ENCODE measurements around the gene ETV3L.

DNA sequence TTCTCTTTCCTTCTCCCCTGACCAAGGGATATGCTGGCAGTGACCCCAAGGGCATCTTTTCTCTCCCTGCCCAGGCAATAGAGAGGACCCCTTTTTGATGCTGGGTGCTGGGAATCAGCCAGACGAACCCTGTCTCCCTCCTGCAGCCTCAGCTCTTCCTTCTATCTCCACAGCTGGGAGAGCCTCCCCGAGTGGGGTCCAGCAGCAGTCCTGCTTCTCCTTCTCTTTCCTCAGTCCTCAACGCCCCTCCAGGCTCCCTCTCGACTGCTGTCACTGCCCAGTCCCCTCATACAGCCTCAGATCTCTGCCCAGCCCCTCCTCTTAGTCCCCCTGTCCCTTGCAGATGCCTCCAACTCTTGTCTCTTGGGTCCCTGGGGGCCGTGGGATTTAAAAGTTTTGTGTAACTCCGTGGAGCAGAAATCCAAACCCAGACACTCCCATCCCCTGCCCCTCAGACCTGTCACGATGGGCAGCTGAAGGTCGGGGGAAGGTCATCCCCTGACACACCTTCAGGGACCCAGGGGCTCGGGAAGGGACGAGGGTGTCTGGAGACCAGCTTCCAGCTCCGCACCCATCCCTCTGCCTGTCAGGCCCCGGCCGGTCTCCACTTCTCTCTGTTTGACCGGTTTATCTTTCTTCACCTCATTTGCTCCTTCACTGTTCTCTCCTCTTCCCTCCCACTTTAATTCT is 5.8 kb upstream of the ETV3L start:
- TF ChIP-seq POLR2A (IDR thresholded peaks at IDR 0.05): no peak
- TF ChIP-seq, protein P1, sequence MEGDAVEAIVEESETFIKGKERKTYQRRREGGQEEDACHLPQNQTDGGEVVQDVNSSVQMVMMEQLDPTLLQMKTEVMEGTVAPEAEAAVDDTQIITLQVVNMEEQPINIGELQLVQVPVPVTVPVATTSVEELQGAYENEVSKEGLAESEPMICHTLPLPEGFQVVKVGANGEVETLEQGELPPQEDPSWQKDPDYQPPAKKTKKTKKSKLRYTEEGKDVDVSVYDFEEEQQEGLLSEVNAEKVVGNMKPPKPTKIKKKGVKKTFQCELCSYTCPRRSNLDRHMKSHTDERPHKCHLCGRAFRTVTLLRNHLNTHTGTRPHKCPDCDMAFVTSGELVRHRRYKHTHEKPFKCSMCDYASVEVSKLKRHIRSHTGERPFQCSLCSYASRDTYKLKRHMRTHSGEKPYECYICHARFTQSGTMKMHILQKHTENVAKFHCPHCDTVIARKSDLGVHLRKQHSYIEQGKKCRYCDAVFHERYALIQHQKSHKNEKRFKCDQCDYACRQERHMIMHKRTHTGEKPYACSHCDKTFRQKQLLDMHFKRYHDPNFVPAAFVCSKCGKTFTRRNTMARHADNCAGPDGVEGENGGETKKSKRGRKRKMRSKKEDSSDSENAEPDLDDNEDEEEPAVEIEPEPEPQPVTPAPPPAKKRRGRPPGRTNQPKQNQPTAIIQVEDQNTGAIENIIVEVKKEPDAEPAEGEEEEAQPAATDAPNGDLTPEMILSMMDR (IDR thresholded peaks at IDR 0.05): no peak
- no peak for TF ChIP-seq EP300 (IDR thresholded peaks at IDR 0.05; ENCODE audit: low read depth)

Measured in transverse colon (tissue), 3 donors.